GM12891 (cell line): ENCODE data around the gene PROSER2.

Experiments
- POLR2A ChIP-seq: IDR thresholded peaks from 2 replicates; pipeline ENCODE4 v1.6.1; 2011; ENCODE audit warnings: low read depth, low read length, control low read depth
- POLR2AphosphoS5 ChIP-seq: IDR thresholded peaks from 2 replicates; pipeline ENCODE4 v1.6.1; 2011; ENCODE audit warnings: low read depth, low read length, control low read depth
- TAF1 ChIP-seq: IDR thresholded peaks from 2 replicates; pipeline ENCODE4 v1.6.1; 2011; ENCODE audit warnings: low read depth, low read length, control low read depth

GRCh38 chr10:11797281-11797680 is 25.9 kb upstream of the PROSER2 start:
- TF ChIP-seq POLR2AphosphoS5: no peak
- TF ChIP-seq POLR2A: no peak
- no peak for TF ChIP-seq TAF1
